Dendritic cell treated with granulocyte-macrophage colony-stimulating factor and Interleukin-4, amounts not matched to agents 40 ng/mL and 50 ng/mL, for 4 days (primary cell): Measurements from ENCODE around the gene FOXN1.

ENCODE experiments used
- H3K27ac Mint-ChIP-seq: one replicate; pipeline ENCODE4 v1.8.0; 2022; ENCODE audit warnings: mild to moderate bottlenecking, mixed read lengths
- H3K27me3 Mint-ChIP-seq: one replicate; pipeline ENCODE4 v1.8.0; 2022; ENCODE audit warnings: mild to moderate bottlenecking, mixed read lengths
- H3K36me3 Mint-ChIP-seq: one replicate; pipeline ENCODE4 v1.8.0; 2022; ENCODE audit warnings: low read depth, mixed read lengths
- H3K4me1 Mint-ChIP-seq: one replicate; pipeline ENCODE4 v1.8.0; 2022; ENCODE audit warnings: low read depth, mixed read lengths
- H3K4me3 Mint-ChIP-seq: one replicate; pipeline ENCODE4 v1.8.0; 2022; ENCODE audit warnings: mild to moderate bottlenecking, moderate library complexity, mixed read lengths
- H3K9me3 Mint-ChIP-seq: one replicate; pipeline ENCODE4 v1.8.0; 2022; ENCODE audit warnings: mixed read lengths
- intact Hi-C: fragments of 100-400 bp; cut with micrococcal nuclease; formaldehyde crosslinking; loops from one replicate; pipeline ENCODE4 v1.15.0; 2022

Gene FOXN1

GRCh38 chr17:28485049-28485448 lies 21.1 kb upstream of the FOXN1 start:
- Mint-ChIP-seq H3K4me3 (no peak overlapping the region), H3K36me3 (no peaks in the 10 kb centered on the region), H3K27me3 (peaks cover 1% of the 10 kb centered on the region), H3K27ac (no peak overlapping the region), H3K4me1 (peaks cover 14% of the 10 kb centered on the region), H3K9me3 (no peaks in the 10 kb centered on the region)
- intact Hi-C loops: no loop called here

GRCh38 chr17:28487881-28488532 lies 18.1 kb upstream of the FOXN1 start:
- no peak overlapping the region for H3K4me3 Mint-ChIP-seq
- H3K27ac Mint-ChIP-seq: no peak overlapping the region
- no peaks in the 10 kb centered on the region for H3K9me3 Mint-ChIP-seq
- peaks cover 14% of the 10 kb centered on the region for H3K4me1 Mint-ChIP-seq
- no peaks in the 10 kb centered on the region for H3K36me3 Mint-ChIP-seq
- H3K27me3 Mint-ChIP-seq: peaks cover 11% of the 10 kb centered on the region
- intact Hi-C loops: no loop called here

DNA sequence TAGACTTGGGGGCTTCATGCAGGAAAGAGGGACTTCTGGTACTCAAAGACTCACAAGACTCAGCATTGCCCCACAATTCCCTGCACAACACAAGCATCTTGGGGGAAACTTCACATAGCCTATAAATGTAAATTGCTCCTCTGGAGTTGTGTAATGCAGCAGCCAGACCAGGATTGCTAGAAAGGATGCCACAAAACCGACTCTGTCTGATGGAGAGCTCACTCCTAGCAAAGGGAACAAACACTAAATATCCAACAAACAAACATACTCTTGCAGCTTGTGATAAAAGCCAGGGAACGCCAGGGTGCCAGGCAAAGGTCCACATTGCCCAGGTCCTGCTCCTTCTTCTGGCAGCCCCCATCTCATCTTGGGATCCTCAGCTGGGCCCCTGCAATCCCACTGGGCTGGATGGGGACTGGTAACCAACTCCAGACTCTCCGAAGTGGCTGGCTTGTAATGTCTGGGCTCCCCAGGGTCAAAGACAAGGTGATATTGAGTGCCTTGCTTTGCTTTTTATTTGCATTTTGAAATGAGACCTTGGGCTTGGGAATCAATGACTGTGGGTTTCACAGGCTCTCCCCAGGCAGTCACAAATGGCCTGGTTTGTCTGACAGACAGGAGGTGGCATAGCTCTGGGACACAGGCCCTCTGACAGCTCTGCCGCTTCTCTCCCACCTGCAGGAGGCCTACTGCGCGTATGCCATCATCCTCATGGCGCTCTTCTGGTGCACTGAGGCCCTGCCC lies 17.4 kb upstream of the FOXN1 start:
- Mint-ChIP-seq H3K9me3 (no peaks in the 10 kb centered on the region), H3K27ac (no peak overlapping the region), H3K36me3 (no peaks in the 10 kb centered on the region), H3K27me3 (peaks cover 12% of the 10 kb centered on the region), H3K4me3 (no peak overlapping the region), H3K4me1 (peaks cover 14% of the 10 kb centered on the region)
- intact Hi-C loops: no loop called here

DNA sequence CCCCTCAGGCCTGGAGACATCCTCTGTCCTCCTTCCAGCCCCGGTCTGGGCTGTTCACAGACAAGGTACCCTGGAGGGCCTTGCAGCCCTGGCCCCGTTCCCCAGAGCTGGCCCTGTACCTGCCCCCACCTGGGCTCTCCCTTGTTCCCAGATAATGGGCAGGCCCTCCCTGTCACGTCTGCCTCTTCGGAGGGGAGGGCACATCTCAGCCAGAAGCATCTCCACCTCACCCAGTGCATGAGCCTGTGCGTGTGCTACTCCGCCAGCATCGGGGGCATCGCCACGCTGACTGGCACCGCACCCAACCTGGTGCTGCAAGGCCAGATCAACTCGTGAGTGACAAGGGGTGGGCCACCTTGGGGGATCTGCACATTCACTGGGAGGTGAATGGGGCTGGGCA lies 14.9 kb upstream of the FOXN1 start:
- Mint-ChIP-seq H3K4me3 (no peak overlapping the region), H3K27me3 (peaks cover 20% of the 10 kb centered on the region), H3K4me1 (no peaks in the 10 kb centered on the region), H3K9me3 (no peaks in the 10 kb centered on the region), H3K36me3 (no peaks in the 10 kb centered on the region), H3K27ac (no peak overlapping the region)
- intact Hi-C loops: no loop called here

DNA sequence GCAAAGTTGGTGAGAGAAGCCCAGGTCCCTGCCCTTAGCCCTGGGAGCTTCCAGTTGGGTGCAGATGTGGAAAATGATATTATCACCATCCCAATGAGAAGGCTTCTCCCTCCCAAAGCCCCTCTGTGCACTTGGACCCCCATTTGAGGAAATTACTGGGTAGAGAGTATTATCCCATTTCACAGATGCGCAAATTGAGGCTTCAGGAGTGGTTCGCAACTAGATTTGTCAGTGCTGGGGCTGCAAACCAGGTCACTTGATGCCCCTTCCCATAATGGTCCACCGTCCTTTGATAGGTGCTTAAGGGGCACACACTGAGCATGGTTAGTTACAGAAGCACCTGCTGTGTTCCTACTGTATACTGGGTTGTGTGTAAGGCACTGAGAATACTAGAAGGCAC lies 14.3 kb upstream of the FOXN1 start:
- intact Hi-C loops: no loop called here
- Mint-ChIP-seq H3K36me3 (no peaks in the 10 kb centered on the region), H3K27ac (no peak overlapping the region), H3K4me1 (no peaks in the 10 kb centered on the region), H3K9me3 (no peaks in the 10 kb centered on the region), H3K4me3 (no peak overlapping the region), H3K27me3 (peaks cover 22% of the 10 kb centered on the region)

DNA sequence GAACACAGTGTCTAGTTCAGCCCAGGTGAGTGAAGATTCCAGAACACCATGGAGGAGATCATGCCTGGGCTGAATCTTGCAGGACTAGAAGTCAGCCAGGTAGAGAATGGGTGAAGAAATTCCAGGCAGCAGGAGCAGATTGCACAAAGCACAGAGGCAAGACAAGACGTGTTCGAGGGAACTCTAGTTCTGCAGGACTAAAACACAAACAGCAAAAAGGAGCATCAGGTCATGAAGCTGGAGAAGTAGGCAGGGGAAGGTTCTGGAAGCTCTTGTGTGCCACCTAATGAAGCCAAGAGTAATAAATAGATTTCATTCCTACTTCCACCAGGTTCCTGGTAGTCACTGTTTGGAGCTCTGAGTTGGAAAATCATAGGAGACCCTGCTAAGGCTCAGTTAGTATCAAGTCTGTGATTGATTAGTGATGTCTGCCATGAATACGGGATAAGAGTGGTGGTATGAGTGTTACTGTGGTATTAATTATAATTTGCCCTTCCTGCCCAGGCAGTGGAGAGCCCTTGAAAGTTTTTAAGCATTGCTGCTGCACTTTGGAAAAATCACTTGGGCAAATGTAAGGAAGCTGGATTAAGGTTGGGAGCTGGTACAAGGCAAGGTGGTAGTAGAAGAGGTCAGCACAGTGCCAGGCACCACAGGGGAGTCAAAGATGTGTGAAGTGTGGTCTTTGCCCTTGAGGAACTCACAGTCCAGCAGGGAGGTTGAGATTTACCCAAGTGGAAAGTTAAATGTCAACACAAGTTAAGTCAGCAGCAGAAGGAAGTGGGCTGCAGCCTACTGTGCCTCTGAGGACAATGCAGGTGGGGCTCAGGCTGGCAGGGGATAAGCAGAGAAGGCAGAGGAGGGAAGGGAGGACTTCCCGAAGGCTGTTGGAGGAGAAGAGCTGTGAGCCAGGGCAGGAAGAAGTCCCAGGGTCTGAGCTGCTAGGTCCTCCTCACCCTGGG lies 13.5 kb upstream of the FOXN1 start:
- no peaks in the 10 kb centered on the region for H3K4me1 Mint-ChIP-seq
- intact Hi-C loops: no loop called here
- H3K4me3 Mint-ChIP-seq: no peak overlapping the region
- no peaks in the 10 kb centered on the region for H3K9me3 Mint-ChIP-seq
- no peak overlapping the region for H3K27ac Mint-ChIP-seq
- H3K36me3 Mint-ChIP-seq: no peaks in the 10 kb centered on the region
- peaks cover 20% of the 10 kb centered on the region for H3K27me3 Mint-ChIP-seq

DNA sequence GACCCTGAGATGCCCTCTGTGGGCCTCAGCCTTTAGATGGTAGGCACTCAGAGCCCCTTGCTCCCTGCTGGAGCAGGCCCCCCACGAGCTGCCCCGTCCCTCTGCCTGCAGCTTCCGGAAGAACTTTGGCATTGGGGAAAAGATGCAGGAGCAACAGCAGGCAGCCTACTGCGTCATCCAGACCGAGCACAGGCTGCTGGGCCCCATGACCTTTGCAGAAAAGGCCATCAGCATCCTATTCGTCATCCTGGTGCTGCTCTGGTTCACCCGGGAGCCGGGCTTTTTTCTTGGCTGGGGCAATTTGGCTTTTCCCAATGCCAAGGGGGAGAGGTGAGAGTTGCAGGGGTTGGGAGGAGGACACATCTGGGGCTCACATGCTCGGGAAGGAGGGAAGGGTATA lies 12.7 kb upstream of the FOXN1 start:
- Mint-ChIP-seq H3K4me1 (no peaks in the 10 kb centered on the region), H3K27ac (no peak overlapping the region), H3K27me3 (peaks cover 23% of the 10 kb centered on the region), H3K4me3 (no peak overlapping the region), H3K9me3 (no peaks in the 10 kb centered on the region), H3K36me3 (no peaks in the 10 kb centered on the region)
- intact Hi-C loops: no loop called here

DNA sequence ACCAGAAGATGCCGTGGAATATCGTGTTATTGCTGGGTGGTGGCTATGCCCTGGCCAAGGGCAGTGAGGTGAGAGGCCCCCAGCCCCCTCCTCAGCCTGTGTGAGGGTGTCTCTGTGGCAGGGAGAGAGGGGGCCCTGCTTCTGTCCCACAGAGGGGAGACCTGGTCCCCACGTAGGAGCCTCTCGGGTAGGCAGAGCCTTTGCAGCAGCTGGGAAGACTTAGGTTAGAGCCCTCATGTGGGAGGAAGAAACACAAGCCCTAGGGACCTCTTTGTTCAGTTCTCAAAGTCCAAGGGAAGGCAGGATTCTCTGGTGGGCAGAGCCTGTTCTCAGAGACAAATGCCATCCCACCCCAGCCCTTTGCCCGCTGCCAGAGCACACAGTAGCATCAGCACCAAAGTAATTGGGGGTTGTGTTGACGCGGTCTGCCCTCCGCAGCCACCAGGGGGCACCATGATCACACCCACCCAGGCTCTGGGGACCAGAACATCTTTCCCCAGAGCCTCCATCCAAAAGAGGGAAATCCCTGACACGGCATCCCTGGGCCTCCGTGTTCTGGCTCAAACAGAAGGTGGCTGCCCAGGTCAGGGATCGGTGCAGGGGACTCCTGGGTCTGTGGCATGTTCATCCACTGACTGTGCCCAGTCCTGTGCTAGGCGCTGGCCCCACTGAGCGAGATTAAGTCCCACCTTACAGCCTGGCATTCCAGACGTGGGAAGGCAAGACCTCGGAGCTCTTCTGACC lies 11.5 kb upstream of the FOXN1 start:
- Mint-ChIP-seq H3K27ac (no peak overlapping the region), H3K27me3 (peaks cover 23% of the 10 kb centered on the region), H3K36me3 (no peaks in the 10 kb centered on the region), H3K4me3 (no peak overlapping the region), H3K4me1 (no peaks in the 10 kb centered on the region), H3K9me3 (no peaks in the 10 kb centered on the region)
- intact Hi-C loops: loop anchor here (1.0 kb wide), 1 partner anchor 46 kb away; no protein-coding TSS in a partner anchor

- Mint-ChIP-seq H3K4me3 (no peak overlapping the region), H3K27me3 (peaks cover 25% of the 10 kb centered on the region), H3K9me3 (no peaks in the 10 kb centered on the region), H3K27ac (peak overlapping the region; percentile 47), H3K4me1 (peaks cover 2% of the 10 kb centered on the region), H3K36me3 (no peaks in the 10 kb centered on the region)
- intact Hi-C loops: no loop called here
These were observed 10.5 kb upstream of the FOXN1 start for GRCh38 chr17:28495635-28496034.

DNA sequence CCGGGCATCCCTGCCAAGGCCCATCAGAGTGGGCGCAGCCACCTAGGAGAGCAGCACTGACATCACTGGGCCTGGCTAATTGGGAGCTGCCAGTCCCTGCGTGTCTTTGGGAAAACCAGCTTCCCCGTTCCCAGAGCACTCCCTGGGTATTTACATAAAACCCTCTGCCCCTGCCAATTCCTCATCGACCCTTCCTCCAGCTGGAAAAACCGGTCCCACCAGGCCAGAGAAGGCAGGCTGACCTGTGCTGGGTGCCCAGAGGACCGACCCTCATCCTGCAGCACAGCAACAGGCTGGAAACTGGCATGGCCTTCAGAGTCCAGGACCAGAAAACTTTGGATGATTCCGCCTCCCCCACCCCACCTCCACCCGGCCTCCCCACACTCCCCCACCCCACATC lies 8.2 kb upstream of the FOXN1 start:
- H3K9me3 Mint-ChIP-seq: no peaks in the 10 kb centered on the region
- H3K4me3 Mint-ChIP-seq: no peak overlapping the region
- H3K27me3 Mint-ChIP-seq: peaks cover 23% of the 10 kb centered on the region
- no peak overlapping the region for H3K27ac Mint-ChIP-seq
- intact Hi-C loops: no loop called here
- H3K4me1 Mint-ChIP-seq: peaks cover 15% of the 10 kb centered on the region
- H3K36me3 Mint-ChIP-seq: no peaks in the 10 kb centered on the region

GRCh38 chr17:28498652-28499363 lies 7.3 kb upstream of the FOXN1 start:
- Mint-ChIP-seq H3K27ac (no peak overlapping the region), H3K9me3 (no peaks in the 10 kb centered on the region), H3K36me3 (no peaks in the 10 kb centered on the region), H3K27me3 (peaks cover 20% of the 10 kb centered on the region), H3K4me1 (peaks cover 15% of the 10 kb centered on the region), H3K4me3 (no peak overlapping the region)
- intact Hi-C loops: no loop called here

- Mint-ChIP-seq H3K27me3 (peaks cover 20% of the 10 kb centered on the region), H3K27ac (no peak overlapping the region), H3K4me3 (no peak overlapping the region), H3K4me1 (peaks cover 15% of the 10 kb centered on the region), H3K9me3 (no peaks in the 10 kb centered on the region), H3K36me3 (no peaks in the 10 kb centered on the region)
- intact Hi-C loops: no loop called here
These were observed 6.8 kb upstream of the FOXN1 start for GRCh38 chr17:28499364-28499664.

DNA sequence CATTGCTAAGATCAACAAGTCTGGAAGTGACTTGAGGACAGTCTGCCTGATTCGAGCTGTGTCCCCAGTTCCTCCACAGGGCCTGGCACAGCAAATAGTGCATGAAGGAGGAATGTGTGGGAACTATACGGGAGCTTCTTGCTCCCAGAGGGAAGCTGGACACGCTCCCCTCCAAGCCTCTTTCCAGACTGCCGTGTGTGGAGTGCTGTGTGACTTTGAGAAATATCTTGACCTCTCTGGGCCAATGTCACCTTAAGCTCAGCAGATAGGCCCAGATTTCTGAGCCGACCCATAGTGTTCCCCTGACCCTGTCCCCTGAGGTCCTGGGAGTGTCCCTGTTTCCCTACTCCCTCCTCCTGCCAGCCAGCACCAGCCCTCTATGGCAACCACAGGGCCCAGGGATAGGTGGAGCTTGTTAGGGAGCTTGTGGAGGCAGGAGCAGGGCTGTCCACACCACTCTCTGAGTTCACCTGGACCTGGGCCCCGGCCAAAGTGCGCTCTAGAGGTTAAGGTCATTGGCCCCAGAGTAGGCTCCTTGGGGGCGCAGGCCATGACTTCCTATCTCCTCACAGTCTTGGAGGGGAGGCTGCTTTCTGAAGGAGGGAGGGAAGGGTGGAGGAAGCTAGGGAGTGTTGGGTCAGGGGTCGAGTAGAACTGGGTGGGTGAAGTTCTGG lies 6.3 kb upstream of the FOXN1 start:
- no peaks in the 10 kb centered on the region for H3K36me3 Mint-ChIP-seq
- H3K27me3 Mint-ChIP-seq: peaks cover 22% of the 10 kb centered on the region
- no peaks in the 10 kb centered on the region for H3K9me3 Mint-ChIP-seq
- H3K27ac Mint-ChIP-seq: no peak overlapping the region
- no peak overlapping the region for H3K4me3 Mint-ChIP-seq
- intact Hi-C loops: no loop called here
- H3K4me1 Mint-ChIP-seq: peaks cover 15% of the 10 kb centered on the region
